ENCODE measurements around the gene CCDC9B. TPM values are rescaled to one million over a fixed set of nuclear protein-coding genes. Genes with fewer than 3 reads are reported as not detected.

The CCDC9B gene
- total RNA-seq, 1 experiment from 2014 or later = 1.4 TPM

GRCh38 chr15:40282869-40283614, 57.7 kb downstream of the CCDC9B start, which contains the start of gene ANKRD63:
TSS of gene ANKRD63 (minus strand) at chr15:40283064. CDS start at chr15:40282586, 478 bp downstream.
- DNase-seq (ENCODE audit: low spot score) (no peak), ATAC-seq (no peak)
- H3K27ac Mint-ChIP-seq = no peak within 1 kb of the TSS
- ChIA-PET POLR2A (interaction anchor here (0.9 to 1.1 kb wide), 2 partner anchors 18 to 25 kb away, joined by 3 to 5 read pairs; partner anchors contain the start of gene PLCB2), CTCF (interaction anchor here (0.8 to 13.0 kb wide), 12 partner anchors 8 to 223 kb away, joined by 3 to 341 read pairs (median 4); partner anchors contain the start of genes CCDC9B and PLCB2)
- peak within 1 kb of the TSS; percentile 63 for H3K4me3 Mint-ChIP-seq
- H3K4me1 Mint-ChIP-seq = peaks cover 52% of the 10 kb centered on the region
- H3K27me3 Mint-ChIP-seq (ENCODE audit: low read depth) = peaks cover 75% of the 10 kb centered on the region
- TF ChIP-seq HMGA2 (CRISPR knock-in tag; IDR thresholded peaks at IDR 0.05) = no peak
- TF ChIP-seq ZBTB21 (CRISPR knock-in tag; IDR thresholded peaks at IDR 0.05; ENCODE audit: borderline replicate concordance) = no peak
- no peak for TF ChIP-seq HMGXB4 (CRISPR knock-in tag; IDR thresholded peaks at IDR 0.05)
- TF ChIP-seq TP53 (CRISPR knock-in tag; IDR thresholded peaks at IDR 0.05) = no peak
- TF ChIP-seq ZNF532 (CRISPR knock-in tag; IDR thresholded peaks at IDR 0.05; ENCODE audit: borderline replicate concordance) = no peak
- TF ChIP-seq ATF1 (CRISPR knock-in tag; IDR thresholded peaks at IDR 0.05) = no peak
- TF ChIP-seq ZNF396 (CRISPR knock-in tag; IDR thresholded peaks at IDR 0.05; ENCODE audit: borderline replicate concordance) = no peak
- TF ChIP-seq RORB (CRISPR knock-in tag; IDR thresholded peaks at IDR 0.05) = no peak
- TF ChIP-seq, protein P1, sequence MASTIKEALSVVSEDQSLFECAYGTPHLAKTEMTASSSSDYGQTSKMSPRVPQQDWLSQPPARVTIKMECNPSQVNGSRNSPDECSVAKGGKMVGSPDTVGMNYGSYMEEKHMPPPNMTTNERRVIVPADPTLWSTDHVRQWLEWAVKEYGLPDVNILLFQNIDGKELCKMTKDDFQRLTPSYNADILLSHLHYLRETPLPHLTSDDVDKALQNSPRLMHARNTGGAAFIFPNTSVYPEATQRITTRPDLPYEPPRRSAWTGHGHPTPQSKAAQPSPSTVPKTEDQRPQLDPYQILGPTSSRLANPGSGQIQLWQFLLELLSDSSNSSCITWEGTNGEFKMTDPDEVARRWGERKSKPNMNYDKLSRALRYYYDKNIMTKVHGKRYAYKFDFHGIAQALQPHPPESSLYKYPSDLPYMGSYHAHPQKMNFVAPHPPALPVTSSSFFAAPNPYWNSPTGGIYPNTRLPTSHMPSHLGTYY (CRISPR knock-in tag; IDR thresholded peaks at IDR 0.05) = no peak
- H3K36me3 Mint-ChIP-seq = no peaks in the 10 kb centered on the region
- H3K9me3 Mint-ChIP-seq = no peaks in the 10 kb centered on the region

GRCh38 chr15:40282147-40282868, 58.4 kb downstream of the CCDC9B start:
- H3K4me1 Mint-ChIP-seq = peaks cover 56% of the 10 kb centered on the region
- ChIA-PET POLR2A (interaction anchor here (1.1 kb wide), 1 partner anchor 26 kb away, joined by 3 read pairs; the partner anchor contains the start of gene PLCB2), CTCF (interaction anchor here (1.0 to 13.0 kb wide), 4 partner anchors 8 to 46 kb away, joined by 4 to 341 read pairs (median 6); partner anchors contain the start of genes INAFM2 and PLCB2)
- H3K4me3 Mint-ChIP-seq = peak overlapping the region; percentile 63
- ATAC-seq (peak; percentile 14), DNase-seq (ENCODE audit: low spot score) (peak; percentile 68)
- H3K27ac Mint-ChIP-seq = no peak overlapping the region
- H3K9me3 Mint-ChIP-seq = no peaks in the 10 kb centered on the region
- H3K36me3 Mint-ChIP-seq = no peaks in the 10 kb centered on the region
- peaks cover 76% of the 10 kb centered on the region for H3K27me3 Mint-ChIP-seq (ENCODE audit: low read depth)
- TF ChIP-seq ETV6 (CRISPR knock-in tag; IDR thresholded peaks at IDR 0.05) (0 out of 2 replicates have a peak, but pooled peaks have one; percentile 47), HMGXB4 (CRISPR knock-in tag; IDR thresholded peaks at IDR 0.05) (0 out of 2 replicates have a peak, but pooled peaks have one; percentile 75), KAT7 (CRISPR knock-in tag; IDR thresholded peaks at IDR 0.05; ENCODE audit: borderline replicate concordance) (0 out of 2 replicates have a peak, but pooled peaks have one; percentile 0), MAX (CRISPR knock-in tag; IDR thresholded peaks at IDR 0.05) (peak; percentile 77), ZNF121 (CRISPR knock-in tag; IDR thresholded peaks at IDR 0.05) (peak; percentile 51), NR3C1 (CRISPR knock-in tag; conservative IDR thresholded peaks at IDR 0.05; ENCODE audit: low read depth) (no peak), MYBL2 (CRISPR knock-in tag; IDR thresholded peaks at IDR 0.05) (0 out of 2 replicates have a peak, but pooled peaks have one; percentile 25), FOXK1 (CRISPR knock-in tag; IDR thresholded peaks at IDR 0.05) (peak; percentile 20), FOXP1 (CRISPR knock-in tag; IDR thresholded peaks at IDR 0.05; ENCODE audit: borderline replicate concordance) (peak; percentile 24; the same call in 1 of the 2 replicates)
- TF ChIP-seq, protein P2, sequence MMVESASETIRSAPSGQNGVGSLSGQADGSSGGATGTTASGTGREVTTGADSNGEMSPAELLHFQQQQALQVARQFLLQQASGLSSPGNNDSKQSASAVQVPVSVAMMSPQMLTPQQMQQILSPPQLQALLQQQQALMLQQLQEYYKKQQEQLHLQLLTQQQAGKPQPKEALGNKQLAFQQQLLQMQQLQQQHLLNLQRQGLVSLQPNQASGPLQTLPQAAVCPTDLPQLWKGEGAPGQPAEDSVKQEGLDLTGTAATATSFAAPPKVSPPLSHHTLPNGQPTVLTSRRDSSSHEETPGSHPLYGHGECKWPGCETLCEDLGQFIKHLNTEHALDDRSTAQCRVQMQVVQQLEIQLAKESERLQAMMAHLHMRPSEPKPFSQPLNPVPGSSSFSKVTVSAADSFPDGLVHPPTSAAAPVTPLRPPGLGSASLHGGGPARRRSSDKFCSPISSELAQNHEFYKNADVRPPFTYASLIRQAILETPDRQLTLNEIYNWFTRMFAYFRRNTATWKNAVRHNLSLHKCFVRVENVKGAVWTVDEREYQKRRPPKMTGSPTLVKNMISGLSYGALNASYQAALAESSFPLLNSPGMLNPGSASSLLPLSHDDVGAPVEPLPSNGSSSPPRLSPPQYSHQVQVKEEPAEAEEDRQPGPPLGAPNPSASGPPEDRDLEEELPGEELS (CRISPR knock-in tag; IDR thresholded peaks at IDR 0.05) = no peak; the same call in 1 of the 2 replicates

Data from WTC11 (cell line).